H1 (cell line): ENCODE measurements around the gene AFG1L. TPM values are rescaled to one million over a fixed set of nuclear protein-coding genes. Genes with fewer than 3 reads are reported as not detected.

Experiments
- CTCF ChIA-PET: fragments of 300-600 bp; sonication (Branson Sonifier 250); formaldehyde crosslinking; loops from one replicate; lab custom pipeline; 2021; ENCODE audit not compliant: partially characterized antibody; lab: Charles Lee
- POLR2A ChIA-PET: fragments of 300-600 bp; sonication (Branson Sonifier 250); formaldehyde crosslinking; loops from one replicate; lab custom pipeline; 2021; ENCODE audit warnings: inconsistent platforms; ENCODE audit not compliant: partially characterized antibody; lab: Charles Lee
- DNase-seq, 2 experiments: peaks; one replicate each; pipeline versions ENCODE4 v3.0.0 to v3.0.0-alpha.2; 2010 to 2022; ENCODE audit warnings: low spot score in 2 of 2, low read depth in 1 of 2, mixed read lengths in 1 of 2
- FAIRE-seq: peaks from 2 replicates; lab custom pipeline; 2011; peaks lifted over from hg19 to GRCh38; lab: Jason Lieb, UNC
- H2AFZ ChIP-seq: 2 replicates; pipeline ENCODE4 v1.8.1; 2012; ENCODE audit warnings: low read length, inconsistent platforms
- H2AK5ac ChIP-seq: 2 replicates; pipeline ENCODE4 v1.6.1; 2013; ENCODE audit warnings: low read depth, low read length
- H2BK120ac ChIP-seq: replicated peaks from 2 replicates; pipeline ENCODE3; 2013; ENCODE audit warnings: low read depth, low read length, inconsistent platforms
- H2BK12ac ChIP-seq: 2 replicates; pipeline ENCODE4 v1.6.1; 2013; ENCODE audit warnings: low read depth, low read length
- H2BK15ac ChIP-seq: 2 replicates; pipeline ENCODE4 v1.6.1; 2013; ENCODE audit warnings: low read length
- H2BK20ac ChIP-seq: 2 replicates; pipeline ENCODE4 v1.6.1; 2013; ENCODE audit warnings: low read length
- H2BK5ac ChIP-seq: 2 replicates; pipeline ENCODE4 v1.6.1; 2013; ENCODE audit warnings: low read depth, low read length
- H3K14ac ChIP-seq: 2 replicates; pipeline ENCODE4 v1.6.1; 2013; ENCODE audit warnings: inconsistent platforms; ENCODE audit not compliant: insufficient read length
- H3K18ac ChIP-seq: 2 replicates; pipeline ENCODE4 v1.6.1; 2013; ENCODE audit warnings: low read length; ENCODE audit errors: extremely low read depth
- H3K23ac ChIP-seq: 2 replicates; pipeline ENCODE4 v1.6.1; 2013; ENCODE audit warnings: inconsistent platforms; ENCODE audit not compliant: insufficient read length
- H3K23me2 ChIP-seq: 2 replicates; pipeline ENCODE4 v1.6.1; 2013; ENCODE audit warnings: low read depth, low read length
- H3K27ac ChIP-seq: 2 replicates; pipeline ENCODE4 v1.6.1; 2011; ENCODE audit warnings: low read depth, low read length, inconsistent platforms
- H3K27me3 ChIP-seq, 4 experiments: replicated peaks in 1 of 4; 1 replicate in 1 of 4; 2 replicates in 3 of 4; pipeline versions ENCODE4 v1.6.1 to v1.8.1; 2011 to 2013; ENCODE audit warnings: low read length in 3 of 4, mild to moderate bottlenecking in 3 of 4, inconsistent platforms in 2 of 4, mixed read lengths in 2 of 4, moderate library complexity in 1 of 4; ENCODE audit not compliant: control insufficient read depth in 3 of 4, insufficient read depth in 3 of 4; ENCODE audit errors: extremely low read depth in 1 of 4
- H3K36me3 ChIP-seq, 4 experiments: 2 replicates each; pipeline versions ENCODE4 v1.6.1 to v1.8.1; 2011 to 2013; ENCODE audit warnings: mild to moderate bottlenecking in 4 of 4, low read length in 3 of 4, moderate library complexity in 2 of 4, control low read depth in 1 of 4, inconsistent platforms in 1 of 4; ENCODE audit not compliant: insufficient read depth in 4 of 4, control insufficient read depth in 2 of 4
- H3K4ac ChIP-seq: replicated peaks from 2 replicates; pipeline ENCODE3; 2013; ENCODE audit warnings: low read length, low read depth, mixed read lengths, inconsistent platforms; ENCODE audit not compliant: insufficient read length
- H3K4me1 ChIP-seq, 4 experiments: replicated peaks in 1 of 4; 1 replicate in 1 of 4; 2 replicates in 3 of 4; pipeline versions ENCODE4 v1.6.1 to v1.8.1; 2011 to 2013; ENCODE audit warnings: low read length in 3 of 4, inconsistent platforms in 2 of 4, mixed read lengths in 1 of 4; ENCODE audit not compliant: insufficient read depth in 4 of 4, control insufficient read depth in 3 of 4
- H3K4me2 ChIP-seq, 2 experiments: 2 replicates each; pipeline versions ENCODE4 v1.6.1 to v1.8.1; 2011 to 2013; ENCODE audit warnings: low read depth in 2 of 2, low read length in 2 of 2, control low read depth in 1 of 2, inconsistent platforms in 1 of 2, mild to moderate bottlenecking in 1 of 2; ENCODE audit not compliant: insufficient read depth in 1 of 2
- H3K4me3 ChIP-seq, 4 experiments: fragments of 200-600, 300-600 bp in 1 of 4; sonication (generic), shearing (Covaris generic), sonication (Bioruptor Twin) in 1 of 4; 2 replicates each; pipeline versions ENCODE4 v1.5.1 to v1.8.1; 2011 to 2016; ENCODE audit warnings: low read length in 4 of 4, low read depth in 3 of 4, control low read depth in 2 of 4, inconsistent platforms in 2 of 4, mild to moderate bottlenecking in 2 of 4, mixed read lengths in 1 of 4, moderate library complexity in 1 of 4; ENCODE audit not compliant: insufficient read depth in 2 of 4; ENCODE audit errors: extremely low read depth in 1 of 4
- H3K56ac ChIP-seq: replicated peaks from 2 replicates; pipeline ENCODE3; 2013; ENCODE audit warnings: low read depth, mild to moderate bottlenecking, mixed read lengths, low read length, inconsistent platforms; ENCODE audit not compliant: insufficient read length
- H3K79me1 ChIP-seq: 2 replicates; pipeline ENCODE4 v1.6.1; 2013; ENCODE audit warnings: low read depth, low read length, control low read depth
- H3K79me2 ChIP-seq, 2 experiments: 2 replicates each; pipeline versions ENCODE4 v1.6.1 to v1.8.1; 2012 to 2013; ENCODE audit warnings: low read length in 2 of 2, mild to moderate bottlenecking in 2 of 2, inconsistent platforms in 1 of 2; ENCODE audit not compliant: insufficient read depth in 2 of 2, control insufficient read depth in 1 of 2
- H3K9ac ChIP-seq, 4 experiments: replicated peaks in 1 of 4; 1 replicate in 1 of 4; 2 replicates in 3 of 4; pipeline versions ENCODE4 v1.6.1 to v1.8.1; 2011 to 2013; ENCODE audit warnings: low read depth in 3 of 4, low read length in 3 of 4, control low read depth in 2 of 4, mild to moderate bottlenecking in 2 of 4, moderate library complexity in 2 of 4, inconsistent platforms in 1 of 4; ENCODE audit errors: extremely low read depth in 1 of 4
- H3K9me3 ChIP-seq, 2 experiments: 2 replicates each; pipeline versions ENCODE4 v1.6.1 to v1.8.1; 2012 to 2013; ENCODE audit warnings: mild to moderate bottlenecking in 2 of 2, moderate library complexity in 2 of 2, control low read depth in 1 of 2, inconsistent platforms in 1 of 2, low read depth in 1 of 2, low read length in 1 of 2, mixed read lengths in 1 of 2; ENCODE audit not compliant: insufficient read depth in 2 of 2
- H4K20me1 ChIP-seq, 2 experiments: replicated peaks in 1 of 2; 2 replicates each; pipeline versions ENCODE3 to v1.8.1; 2011 to 2013; ENCODE audit warnings: inconsistent platforms in 2 of 2, low read length in 2 of 2, mild to moderate bottlenecking in 1 of 2; ENCODE audit not compliant: insufficient read depth in 2 of 2, control insufficient read depth in 1 of 2
- H4K5ac ChIP-seq: 2 replicates; pipeline ENCODE4 v1.6.1; 2013; ENCODE audit warnings: low read length, low read depth, mixed read lengths, inconsistent platforms; ENCODE audit not compliant: insufficient read length
- H4K8ac ChIP-seq: 2 replicates; pipeline ENCODE4 v1.8.0; 2013; ENCODE audit warnings: mild to moderate bottlenecking, moderate library complexity, low read length, inconsistent platforms; ENCODE audit not compliant: insufficient read depth; ENCODE audit errors: extremely low read depth
- H4K91ac ChIP-seq: replicated peaks from 2 replicates; pipeline ENCODE3; 2013; ENCODE audit warnings: low read length, mixed read lengths, inconsistent platforms; ENCODE audit not compliant: insufficient read length
- ASH2L ChIP-seq: fragments of 200-600, 300-600 bp; sonication (generic); IDR thresholded peaks from one replicate; pipeline ENCODE4 v1.7.1; 2017; ENCODE audit warnings: low read length
- BACH1 ChIP-seq: IDR thresholded peaks from 2 replicates; pipeline ENCODE4 v1.6.1; 2012; ENCODE audit warnings: low read length, improper control_type of control experiment
- EZH2 ChIP-seq: fragments of 200-600 bp; sonication (generic); IDR thresholded peaks from 2 replicates; pipeline ENCODE4 v1.7.1; 2012; ENCODE audit warnings: low read depth, mild to moderate bottlenecking, moderate library complexity, low read length, inconsistent platforms; ENCODE audit not compliant: severe bottlenecking
- HDAC6 ChIP-seq: IDR thresholded peaks from one replicate; pipeline ENCODE4 v1.7.1; 2012; ENCODE audit warnings: low read depth, mild to moderate bottlenecking, inconsistent platforms, low read length, moderate library complexity
- JUN ChIP-seq: IDR thresholded peaks from 2 replicates; pipeline ENCODE4 v1.6.1; 2011; ENCODE audit warnings: low read depth, mild to moderate bottlenecking, improper control_type of control experiment, low read length
- KDM4A ChIP-seq: IDR thresholded peaks from one replicate; pipeline ENCODE4 v1.7.1; 2012; ENCODE audit warnings: low read depth, mild to moderate bottlenecking, moderate library complexity, low read length, inconsistent platforms; ENCODE audit not compliant: severe bottlenecking
- KDM5A ChIP-seq: fragments of 200-600 bp; IDR thresholded peaks from 2 replicates; pipeline ENCODE4 v1.7.1; 2012; ENCODE audit warnings: mild to moderate bottlenecking, low read length, inconsistent platforms, mixed read lengths
- MAFK ChIP-seq: IDR thresholded peaks from 2 replicates; pipeline ENCODE4 v1.6.1; 2012; ENCODE audit warnings: low read depth, mild to moderate bottlenecking, improper control_type of control experiment, low read length
- NRF1 ChIP-seq: IDR thresholded peaks from 2 replicates; pipeline ENCODE4 v1.6.1; 2011; ENCODE audit warnings: mild to moderate bottlenecking, low read depth, low read length, improper control_type of control experiment
- RAD21 ChIP-seq, 2 experiments: IDR thresholded peaks in 1 of 2; conservative IDR thresholded peaks in 1 of 2; 2 replicates each; pipeline ENCODE4 v1.6.1; 2011; ENCODE audit warnings: low read depth in 2 of 2, low read length in 2 of 2, improper control_type of control experiment in 1 of 2, inconsistent platforms in 1 of 2, mild to moderate bottlenecking in 1 of 2, moderate library complexity in 1 of 2
- RFX5 ChIP-seq: IDR thresholded peaks from 2 replicates; pipeline ENCODE4 v1.6.1; 2011; ENCODE audit warnings: low read depth, low read length, improper control_type of control experiment, borderline replicate concordance
- SAP30 ChIP-seq: fragments of 300-600 bp; sonication (generic); IDR thresholded peaks from 2 replicates; pipeline ENCODE4 v1.7.1; 2012; ENCODE audit warnings: low read length, moderate library complexity, mild to moderate bottlenecking, inconsistent platforms; ENCODE audit not compliant: insufficient read depth, insufficient replicate concordance
- SIRT6 ChIP-seq: IDR thresholded peaks from one replicate; pipeline ENCODE4 v1.7.1; 2012; ENCODE audit warnings: low read length, inconsistent platforms
- SP2 ChIP-seq: IDR thresholded peaks from 2 replicates; pipeline ENCODE4 v1.6.1; 2012; ENCODE audit warnings: mild to moderate bottlenecking, low read length, inconsistent platforms
- SP4 ChIP-seq: IDR thresholded peaks from 2 replicates; pipeline ENCODE4 v1.6.1; 2012; ENCODE audit warnings: low read length, inconsistent platforms
- WGBS, 2 experiments: shearing (Covaris generic) in 1 of 2; methylation state at CpG; one replicate each; pipeline versions ENCODE4 v1.1.6 to v1.1.7; 2013 to 2015; ENCODE audit warnings: low lambda C conversion rate in 2 of 2, mixed read lengths in 2 of 2, inconsistent platforms in 1 of 2, low coverage in 1 of 2, missing lambda C conversion rate in 1 of 2; ENCODE audit not compliant: insufficient replicate concordance in 2 of 2, insufficient coverage in 1 of 2, insufficient read length in 1 of 2; ENCODE audit errors: extremely low coverage in 1 of 2, missing lambda C conversion rate in 1 of 2; 5-methylcytosine and 5-hydroxymethylcytosine counted together
- polyA plus RNA-seq, 7 experiments: library from polyadenylated mRNA; depleted of rRNA in 3 of 7; stranded (reverse) in 5 of 7; unstranded in 2 of 7; fragments of >200 nt in 5 of 7; fragments of 200-250 nt in 2 of 7; gene quantifications; 1 replicate in 5 of 7; 2 replicates in 1 of 7; 4 replicates in 1 of 7; pipeline versions ENCODE4 v1.2.1 to v1.2.3, GENCODE V29; 2011 to 2013; ENCODE audit warnings: missing spikeins in 2 of 7, mixed read lengths in 2 of 7
- total RNA-seq: library from RNA; stranded (reverse); fragmentation: NEBNext Ultra II Directional; extraction: Animal tissue kit (Norgen Biotek cat#: 25700); gene quantifications from 2 replicates; pipeline ENCODE4 v1.2.1, GENCODE V29; 2021

The AFG1L gene
- total and polyA plus RNA-seq, 2 of the 8 experiments (the other 6 are each of a cell fraction or from before 2014, with no cell fraction given), result 0.98 to 5.7 TPM

GRCh38 chr6:108252055-108252454, 42.8 kb upstream of the AFG1L start:
- Histone ChIP-seq H3K27ac (no peak overlapping the region), H3K23ac (no peak overlapping the region), H2BK20ac (no peak overlapping the region), H3K9me3 (no peaks in the 10 kb centered on the region), H2BK120ac (no peak overlapping the region), H3K36me3 (no peaks in the 10 kb centered on the region), H3K4ac (no peak overlapping the region), H2BK12ac (no peak overlapping the region), H3K79me1 (peaks cover 3% of the 10 kb centered on the region; the same call in 1 of the 2 replicates), H3K23me2 (no peaks in the 10 kb centered on the region), H2BK15ac (no peak overlapping the region), H3K9ac (no peak overlapping the region), H3K4me2 (no peak overlapping the region), H3K4me1 (no peaks in the 10 kb centered on the region), H4K91ac (no peak overlapping the region), H4K20me1 (no peaks in the 10 kb centered on the region), H4K5ac (no peak overlapping the region), H2AFZ (no peak overlapping the region), H3K79me2 (peaks cover 0 to 33% of the 10 kb centered on the region in 2 experiments; a peak in 2 of 4 replicates), H3K27me3 (no peaks in the 10 kb centered on the region), H2BK5ac (no peak overlapping the region), H3K4me3 (no peak overlapping the region), H3K18ac (no peak overlapping the region), H3K56ac (no peak overlapping the region), H2AK5ac (no peak overlapping the region), H3K14ac (no peak overlapping the region), H4K8ac (no peak overlapping the region)
- DNase-seq (no peak), FAIRE-seq (no peak)
- POLR2A ChIA-PET, result interaction anchor here (0.6 to 1.4 kb wide), 2 partner anchors 9 to 62 kb away, joined by 3 read pairs; partner anchors contain the start of gene SNX3
- WGBS, 2 experiments, result 94% methylated on average over 5 of the region's 5 CpGs; no CpG with 5 or more reads in 1 of the 2 experiments
- CTCF ChIA-PET, result interaction anchor here (0.6 to 5.0 kb wide), 17 partner anchors 11 to 1812 kb away, joined by 3 to 52 read pairs (median 4); no protein-coding TSS in a partner anchor
- TF ChIP-seq RFX5 (no peak), RAD21 (IDR thresholded peaks at IDR 0.05 in 1 of 2, conservative IDR thresholded peaks at IDR 0.05 in 1 of 2; ENCODE audit: low read depth in 2 of 2, low read length in 2 of 2) (no peak), JUN (no peak), SP4 (no peak), ASH2L (no peak), KDM5A (no peak), SIRT6 (no peak), KDM4A (no peak), HDAC6 (no peak), EZH2 (no peak), NRF1 (no peak), SP2 (no peak), MAFK (no peak), BACH1 (no peak), SAP30 (no peak)
